HG03159 (cell line): Measurements from ENCODE around the gene LHFPL5.

ENCODE experiments used
- ATAC-seq: cut with Tn5 transposase; IDR thresholded peaks from one replicate; pipeline ENCODE4 v1.9.1; 2021; ENCODE audit warnings: mild to moderate bottlenecking, moderate library complexity; ENCODE audit not compliant: unreplicated experiment

Gene LHFPL5

DNA sequence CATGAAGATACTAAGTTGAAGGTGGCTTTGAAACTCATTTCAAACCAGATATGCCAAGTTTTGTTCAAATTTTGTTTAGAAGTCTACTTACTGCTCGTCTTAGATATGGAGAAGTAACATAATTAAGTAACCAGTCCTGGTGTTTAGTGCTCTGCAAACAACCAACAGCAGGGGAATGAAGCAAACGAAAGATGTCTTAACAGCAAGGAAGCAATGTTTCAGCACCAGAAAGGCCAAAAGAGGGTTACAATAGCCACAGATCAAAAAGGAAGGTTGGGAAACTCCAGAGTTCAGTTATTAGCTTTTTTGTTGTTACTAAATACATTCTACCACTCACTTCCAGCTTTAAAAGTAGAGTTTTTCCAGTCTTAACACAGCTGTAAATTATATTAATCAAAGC, 45.1 kb downstream of the LHFPL5 start:
- no peak for ATAC-seq

DNA sequence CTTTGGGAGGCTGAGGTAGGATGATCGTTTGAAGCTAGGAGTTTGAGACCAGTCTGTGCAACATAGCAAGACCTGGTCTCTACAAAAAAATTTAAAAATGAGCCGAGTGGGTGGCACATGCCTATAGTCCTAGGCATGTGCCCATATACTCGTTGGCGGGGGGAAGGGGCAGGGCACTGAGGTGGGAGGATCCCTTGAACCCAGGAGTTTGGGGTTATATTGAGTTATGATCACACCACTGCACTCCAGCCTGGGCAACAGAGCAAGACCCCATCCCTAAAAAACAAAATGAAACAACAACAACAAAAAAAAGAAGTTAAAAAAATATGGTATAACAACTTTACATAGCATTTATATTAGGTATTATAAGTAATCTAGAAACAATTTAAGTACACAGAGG, 47.8 kb downstream of the LHFPL5 start:
- ATAC-seq: no peak

DNA sequence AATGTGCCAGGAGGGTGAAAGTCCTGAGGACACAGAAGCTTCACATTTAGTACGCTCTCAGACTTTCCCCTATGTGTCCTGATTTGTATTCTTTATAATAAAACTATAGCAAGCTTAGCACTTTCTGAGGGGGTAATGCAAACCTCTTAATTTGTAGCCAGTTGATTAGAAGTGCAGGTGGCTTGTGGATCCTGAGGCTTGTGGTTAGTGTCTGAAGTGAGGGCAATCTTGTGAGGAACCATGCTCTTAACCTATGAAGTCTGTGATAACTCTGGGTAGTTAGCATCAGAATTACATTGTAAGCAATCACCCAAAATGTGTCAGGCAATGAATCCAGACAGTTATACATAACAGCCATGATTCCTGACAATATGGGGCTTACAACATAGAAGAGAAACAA, 51.1 kb downstream of the LHFPL5 start:
- ATAC-seq: no peak

DNA sequence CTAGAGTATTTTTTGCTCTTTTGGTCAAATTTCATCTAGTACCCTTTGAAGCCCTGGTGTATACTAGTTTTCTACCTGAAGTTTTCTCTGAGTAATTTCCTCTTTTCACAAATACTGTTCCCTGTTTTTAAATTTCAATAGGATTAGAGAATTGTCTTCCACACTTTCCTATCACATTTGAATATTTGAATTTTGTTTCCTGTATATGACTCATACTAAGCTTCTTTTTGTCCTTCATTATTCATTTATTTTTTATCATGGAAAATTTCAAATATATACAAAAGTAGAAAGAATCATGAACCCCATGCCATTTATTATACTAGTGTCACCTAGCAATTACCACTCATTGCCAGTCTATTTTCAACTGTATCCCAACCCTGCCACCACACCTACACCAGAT, 52.7 kb downstream of the LHFPL5 start:
- no peak for ATAC-seq

DNA sequence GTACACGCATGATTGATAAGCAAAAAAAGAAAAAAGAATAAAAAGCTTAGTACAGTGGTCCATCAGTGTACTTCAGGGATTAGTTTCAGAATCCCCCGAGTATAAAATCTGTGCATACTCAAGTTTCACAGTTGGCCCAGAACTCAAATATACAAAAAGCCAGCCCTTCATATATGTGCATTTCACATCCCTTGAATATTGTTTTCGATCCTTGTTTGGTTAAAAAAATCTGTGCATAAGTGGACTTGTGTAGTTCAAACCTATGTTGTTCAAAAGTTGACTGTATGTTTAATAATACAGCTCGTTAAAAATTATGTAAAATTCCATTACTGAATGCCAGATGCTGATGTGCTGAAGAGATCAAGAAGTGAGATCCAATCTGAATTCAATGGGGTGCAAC, 54.2 kb downstream of the LHFPL5 start:
- ATAC-seq: no peak
